DND-41 (cell line): ENCODE data around the gene SMCO2.

Experiments
- EZH2 ChIP-seq: IDR thresholded peaks from 3 replicates; pipeline ENCODE4 v1.6.1; 2012; ENCODE audit warnings: borderline replicate concordance, low read depth, mild to moderate bottlenecking, moderate library complexity, low read length, inconsistent platforms; ENCODE audit not compliant: severe bottlenecking
- TF ChIP-seq, protein P1 (sequence below): IDR thresholded peaks from 2 replicates; pipeline ENCODE4 v1.5.1; 2012; ENCODE audit warnings: borderline replicate concordance, low read length, moderate library complexity, mild to moderate bottlenecking; ENCODE audit not compliant: poor library complexity, severe bottlenecking; ENCODE audit errors: extremely low read depth

DNA sequence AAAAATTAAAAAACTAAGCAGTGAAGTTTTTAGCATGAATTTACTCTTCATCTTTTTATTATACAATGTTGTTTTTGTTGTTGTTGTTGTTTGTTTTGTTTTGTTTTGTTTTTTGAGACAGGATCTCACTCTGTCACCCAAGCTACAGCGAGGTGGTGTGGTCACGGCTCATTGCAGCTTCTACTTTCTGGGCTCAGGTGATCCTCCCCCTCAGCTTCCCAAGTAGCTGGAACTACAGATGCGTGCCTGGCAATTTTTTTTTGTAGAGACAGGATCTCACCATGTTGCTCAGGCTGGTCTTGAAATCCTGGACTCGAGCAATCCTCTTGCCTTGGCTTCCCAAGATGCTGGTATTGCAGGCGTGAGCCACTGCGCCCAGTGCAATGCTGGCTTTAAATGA lies 88.8 kb downstream of the SMCO2 start:
- TF ChIP-seq, protein P1, sequence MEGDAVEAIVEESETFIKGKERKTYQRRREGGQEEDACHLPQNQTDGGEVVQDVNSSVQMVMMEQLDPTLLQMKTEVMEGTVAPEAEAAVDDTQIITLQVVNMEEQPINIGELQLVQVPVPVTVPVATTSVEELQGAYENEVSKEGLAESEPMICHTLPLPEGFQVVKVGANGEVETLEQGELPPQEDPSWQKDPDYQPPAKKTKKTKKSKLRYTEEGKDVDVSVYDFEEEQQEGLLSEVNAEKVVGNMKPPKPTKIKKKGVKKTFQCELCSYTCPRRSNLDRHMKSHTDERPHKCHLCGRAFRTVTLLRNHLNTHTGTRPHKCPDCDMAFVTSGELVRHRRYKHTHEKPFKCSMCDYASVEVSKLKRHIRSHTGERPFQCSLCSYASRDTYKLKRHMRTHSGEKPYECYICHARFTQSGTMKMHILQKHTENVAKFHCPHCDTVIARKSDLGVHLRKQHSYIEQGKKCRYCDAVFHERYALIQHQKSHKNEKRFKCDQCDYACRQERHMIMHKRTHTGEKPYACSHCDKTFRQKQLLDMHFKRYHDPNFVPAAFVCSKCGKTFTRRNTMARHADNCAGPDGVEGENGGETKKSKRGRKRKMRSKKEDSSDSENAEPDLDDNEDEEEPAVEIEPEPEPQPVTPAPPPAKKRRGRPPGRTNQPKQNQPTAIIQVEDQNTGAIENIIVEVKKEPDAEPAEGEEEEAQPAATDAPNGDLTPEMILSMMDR: no peak
- TF ChIP-seq EZH2: no peak
